ENCODE measurements around the gene LYRM4. TPM values are rescaled to one million over a fixed set of nuclear protein-coding genes. Genes with fewer than 3 reads are reported as not detected.

Gene LYRM4
- total and polyA plus RNA-seq, 9 of the 15 experiments (the other 6 are each of a cell fraction or from before 2014, with no cell fraction given), result 24.2 to 69.4 (median 41.8) TPM

DNA sequence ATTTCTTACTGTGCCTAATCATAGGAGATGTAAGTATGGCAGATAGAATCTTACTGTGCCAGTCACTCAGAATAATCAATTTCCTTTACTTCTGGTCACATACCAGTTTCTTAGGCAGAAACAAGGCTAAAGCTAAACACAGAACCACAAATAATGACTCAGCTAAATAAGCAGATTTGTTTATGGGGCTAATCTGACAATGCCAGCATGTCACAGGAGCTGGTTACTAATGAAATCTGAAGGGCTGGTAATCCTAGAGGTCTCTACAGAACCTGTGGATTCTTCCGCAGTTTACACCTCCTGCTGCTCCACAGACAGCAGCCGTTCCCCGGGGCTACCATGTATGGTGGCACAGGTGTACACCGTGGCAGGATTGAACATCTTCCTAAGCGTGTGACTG lies 80.8 kb downstream of the LYRM4 start (continued):
- TF ChIP-seq, protein P1, sequence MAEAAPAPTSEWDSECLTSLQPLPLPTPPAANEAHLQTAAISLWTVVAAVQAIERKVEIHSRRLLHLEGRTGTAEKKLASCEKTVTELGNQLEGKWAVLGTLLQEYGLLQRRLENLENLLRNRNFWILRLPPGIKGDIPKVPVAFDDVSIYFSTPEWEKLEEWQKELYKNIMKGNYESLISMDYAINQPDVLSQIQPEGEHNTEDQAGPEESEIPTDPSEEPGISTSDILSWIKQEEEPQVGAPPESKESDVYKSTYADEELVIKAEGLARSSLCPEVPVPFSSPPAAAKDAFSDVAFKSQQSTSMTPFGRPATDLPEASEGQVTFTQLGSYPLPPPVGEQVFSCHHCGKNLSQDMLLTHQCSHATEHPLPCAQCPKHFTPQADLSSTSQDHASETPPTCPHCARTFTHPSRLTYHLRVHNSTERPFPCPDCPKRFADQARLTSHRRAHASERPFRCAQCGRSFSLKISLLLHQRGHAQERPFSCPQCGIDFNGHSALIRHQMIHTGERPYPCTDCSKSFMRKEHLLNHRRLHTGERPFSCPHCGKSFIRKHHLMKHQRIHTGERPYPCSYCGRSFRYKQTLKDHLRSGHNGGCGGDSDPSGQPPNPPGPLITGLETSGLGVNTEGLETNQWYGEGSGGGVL (CRISPR knock-in tag; IDR thresholded peaks at IDR 0.05), result no peak
- TF ChIP-seq POLR3G (IDR thresholded peaks at IDR 0.05; ENCODE audit: extremely low read depth, insufficient read length, insufficient replicate concordance) (no peak), FOXA1 (IDR thresholded peaks at IDR 0.05; ENCODE audit: borderline replicate concordance) (no peak), TBP (optimal IDR thresholded peaks at IDR 0.05; ENCODE audit: low read depth, low read length) (no peak), SAFB (IDR thresholded peaks at IDR 0.05; ENCODE audit: borderline replicate concordance, low read depth, low read length) (no peak), KDM1A (IDR thresholded peaks at IDR 0.05) (0 out of 4 replicates have a peak, but pooled peaks of 1 of the 2 experiments have one; percentile 48), ARID2 (IDR thresholded peaks at IDR 0.05) (no peak), POLR2A (conservative IDR thresholded peaks at IDR 0.05) (no peak), PHF21A (IDR thresholded peaks at IDR 0.05; ENCODE audit: borderline replicate concordance, low read depth) (no peak), RUNX1 (IDR thresholded peaks at IDR 0.05; ENCODE audit: low read depth) (no peak), ZNF707 (CRISPR knock-in tag; conservative IDR thresholded peaks at IDR 0.05) (no peak), MAFF (IDR thresholded peaks at IDR 0.05; ENCODE audit: low read length) (peak; percentile 83; the same call in 1 of the 2 replicates), MAFK (IDR thresholded peaks at IDR 0.05; ENCODE audit: low read length) (peak; percentile 81), THRAP3 (IDR thresholded peaks at IDR 0.05; ENCODE audit: borderline replicate concordance) (no peak), TAL1 (IDR thresholded peaks at IDR 0.05) (peak; percentile 25; the same call in 1 of the 2 replicates), ZNF668 (CRISPR knock-in tag; IDR thresholded peaks at IDR 0.05) (no peak), CBX5 (IDR thresholded peaks at IDR 0.05; ENCODE audit: borderline replicate concordance, low read depth) (no peak), GTF2A2 (tag; IDR thresholded peaks at IDR 0.05) (no peak), RHOXF2B (CRISPR knock-in tag; conservative IDR thresholded peaks at IDR 0.05) (no peak), KAT2B (IDR thresholded peaks at IDR 0.05; ENCODE audit: low read depth, low read length) (no peak), ZNF124 (CRISPR knock-in tag; IDR thresholded peaks at IDR 0.05) (no peak), ZBTB8A (IDR thresholded peaks at IDR 0.05; ENCODE audit: partially characterized antibody) (no peak), CREB1 (IDR thresholded peaks at IDR 0.05) (no peak), CREB1 (CRISPR knock-in tag; IDR thresholded peaks at IDR 0.05) (no peak), CBX2 (IDR thresholded peaks at IDR 0.05; ENCODE audit: insufficient read depth, low read length, poor library complexity, severe bottlenecking) (no peak)
- TF ChIP-seq, protein P2, sequence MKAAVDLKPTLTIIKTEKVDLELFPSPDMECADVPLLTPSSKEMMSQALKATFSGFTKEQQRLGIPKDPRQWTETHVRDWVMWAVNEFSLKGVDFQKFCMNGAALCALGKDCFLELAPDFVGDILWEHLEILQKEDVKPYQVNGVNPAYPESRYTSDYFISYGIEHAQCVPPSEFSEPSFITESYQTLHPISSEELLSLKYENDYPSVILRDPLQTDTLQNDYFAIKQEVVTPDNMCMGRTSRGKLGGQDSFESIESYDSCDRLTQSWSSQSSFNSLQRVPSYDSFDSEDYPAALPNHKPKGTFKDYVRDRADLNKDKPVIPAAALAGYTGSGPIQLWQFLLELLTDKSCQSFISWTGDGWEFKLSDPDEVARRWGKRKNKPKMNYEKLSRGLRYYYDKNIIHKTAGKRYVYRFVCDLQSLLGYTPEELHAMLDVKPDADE (conservative IDR thresholded peaks at IDR 0.05; ENCODE audit: control insufficient read depth, low read depth, low read length), result no peak
- TF ChIP-seq, protein P3, sequence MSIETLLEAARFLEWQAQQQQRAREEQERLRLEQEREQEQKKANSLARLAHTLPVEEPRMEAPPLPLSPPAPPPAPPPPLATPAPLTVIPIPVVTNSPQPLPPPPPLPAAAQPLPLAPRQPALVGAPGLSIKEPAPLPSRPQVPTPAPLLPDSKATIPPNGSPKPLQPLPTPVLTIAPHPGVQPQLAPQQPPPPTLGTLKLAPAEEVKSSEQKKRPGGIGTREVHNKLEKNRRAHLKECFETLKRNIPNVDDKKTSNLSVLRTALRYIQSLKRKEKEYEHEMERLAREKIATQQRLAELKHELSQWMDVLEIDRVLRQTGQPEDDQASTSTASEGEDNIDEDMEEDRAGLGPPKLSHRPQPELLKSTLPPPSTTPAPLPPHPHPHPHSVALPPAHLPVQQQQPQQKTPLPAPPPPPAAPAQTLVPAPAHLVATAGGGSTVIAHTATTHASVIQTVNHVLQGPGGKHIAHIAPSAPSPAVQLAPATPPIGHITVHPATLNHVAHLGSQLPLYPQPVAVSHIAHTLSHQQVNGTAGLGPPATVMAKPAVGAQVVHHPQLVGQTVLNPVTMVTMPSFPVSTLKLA (conservative IDR thresholded peaks at IDR 0.05), result no peak
- TF ChIP-seq, protein P4, sequence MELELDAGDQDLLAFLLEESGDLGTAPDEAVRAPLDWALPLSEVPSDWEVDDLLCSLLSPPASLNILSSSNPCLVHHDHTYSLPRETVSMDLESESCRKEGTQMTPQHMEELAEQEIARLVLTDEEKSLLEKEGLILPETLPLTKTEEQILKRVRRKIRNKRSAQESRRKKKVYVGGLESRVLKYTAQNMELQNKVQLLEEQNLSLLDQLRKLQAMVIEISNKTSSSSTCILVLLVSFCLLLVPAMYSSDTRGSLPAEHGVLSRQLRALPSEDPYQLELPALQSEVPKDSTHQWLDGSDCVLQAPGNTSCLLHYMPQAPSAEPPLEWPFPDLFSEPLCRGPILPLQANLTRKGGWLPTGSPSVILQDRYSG (tag; conservative IDR thresholded peaks at IDR 0.05; ENCODE audit: low read depth), result no peak

All from K562 (cell line).